Measurements from ENCODE around the gene GNAS-AS1. TPM values are rescaled to one million over a fixed set of nuclear protein-coding genes. Genes with fewer than 3 reads are reported as not detected.

The GNAS-AS1 gene
- total and polyA plus RNA-seq, 10 of the 15 experiments (the other 5 are each of a cell fraction or from before 2014, with no cell fraction given), result 0.06 to 2.7 (median 1.2) TPM

GRCh38 chr20:58896820-58897219, 46.1 kb upstream of the GNAS-AS1 start:
- H3K27ac ChIP-seq (ENCODE audit: control insufficient read depth, insufficient read depth), result no peak overlapping the region
- no peaks in the 10 kb centered on the region for H3K27me3 ChIP-seq (replicated peaks in 1 of 2; ENCODE audit: control insufficient read depth in 2 of 2, insufficient read depth in 2 of 2, low read length in 1 of 2)
- ChIA-PET POLR2A (interaction anchor here (0.7 to 3.2 kb wide), 3 partner anchors 8 to 159 kb away, joined by 3 to 15 read pairs (median 3); no protein-coding TSS in a partner anchor), RAD21 (ENCODE audit: unreplicated experiment) (interaction anchor here (1.2 kb wide), 1 partner anchor 10 kb away, joined by 3 read pairs; no protein-coding TSS in a partner anchor), SMC1A (ENCODE audit: uncharacterized antibody, unreplicated experiment) (interaction anchor here (1.2 to 3.5 kb wide), 3 partner anchors 10 to 80 kb away, joined by 3 to 28 read pairs (median 3); no protein-coding TSS in a partner anchor), CTCF (interaction anchor here (1.8 kb wide), 1 partner anchor 10 kb away, joined by 5 read pairs; no protein-coding TSS in a partner anchor)
- H3K4me3 ChIP-seq, result no peak overlapping the region; the same call in 1 of the 2 replicates
- TF ChIP-seq POLR2AphosphoS5 (IDR thresholded peaks at IDR 0.05; ENCODE audit: low read length), result peak; percentile 28; the same call in 1 of the 2 replicates
- TF ChIP-seq JUNB (IDR thresholded peaks at IDR 0.05), result no peak
- peak; percentile 33; the same call in 1 of the 2 replicates for TF ChIP-seq ATF7 (IDR thresholded peaks at IDR 0.05; ENCODE audit: low read depth)
- no peak for TF ChIP-seq HDAC2 (IDR thresholded peaks at IDR 0.05)
- in situ Hi-C loops (cut with MboI), result no loop called here
- peaks cover 14% of the 10 kb centered on the region for H3K4me1 ChIP-seq (ENCODE audit: control insufficient read depth, insufficient read depth, low read length)
- H3K36me3 ChIP-seq (ENCODE audit: control insufficient read depth in 2 of 2, insufficient read depth in 2 of 2, low read length in 1 of 2), result peaks cover 0 to 23% of the 10 kb centered on the region in 2 experiments
- no peak for ATAC-seq
- intact Hi-C loops (cut with micrococcal nuclease; ENCODE audit: unreplicated experiment), result no loop called here
- no peak for FAIRE-seq
- no peaks in the 10 kb centered on the region for H3K9me3 ChIP-seq (replicated peaks; ENCODE audit: control insufficient read depth, insufficient read depth, low read length)
- peaks cover 98% of the 10 kb centered on the region for H3K79me2 ChIP-seq (ENCODE audit: control insufficient read depth, insufficient read depth, low read length)
- no peak overlapping the region for H3K9ac ChIP-seq (ENCODE audit: control insufficient read depth, insufficient read depth, low read length)
- 75% methylated on average over 3 of the region's 3 CpGs for WGBS (ENCODE audit: insufficient coverage, insufficient replicate concordance, low lambda C conversion rate, missing lambda C conversion rate)
- BruUV-seq (replicated peaks), result no TSS peak
- no peak overlapping the region for H3K4me2 ChIP-seq (ENCODE audit: control insufficient read depth, insufficient read depth)
- no peak overlapping the region for H2AFZ ChIP-seq (ENCODE audit: control insufficient read depth, low read depth, low read length)
- no peak for DNase-seq (ENCODE audit: low read depth, low spot score)
- H4K20me1 ChIP-seq (ENCODE audit: control insufficient read depth, insufficient read depth), result peaks cover 5% of the 10 kb centered on the region; the same call in 1 of the 2 replicates

GRCh38 chr20:58895448-58896180, 44.9 kb upstream of the GNAS-AS1 start:
- no peak for TF ChIP-seq ZNF274 (IDR thresholded peaks at IDR 0.05; ENCODE audit: insufficient read depth, insufficient read length)
- TF ChIP-seq POLR2A (IDR thresholded peaks at IDR 0.05; ENCODE audit: low read depth, low read length), result peak; percentile 38; the same call in 1 of the 2 replicates
- TF ChIP-seq EED (IDR thresholded peaks at IDR 0.05; ENCODE audit: low read depth), result no peak
- peak overlapping the region; percentile 86 for H3K4me2 ChIP-seq (ENCODE audit: control insufficient read depth, insufficient read depth)
- ATAC-seq (no peak), FAIRE-seq (no peak), DNase-seq (ENCODE audit: low read depth, low spot score) (no peak)
- POLR2A ChIA-PET, result no interaction called here
- BruUV-seq (replicated peaks), result no TSS peak
- H3K27me3 ChIP-seq (replicated peaks in 1 of 2; ENCODE audit: control insufficient read depth in 2 of 2, insufficient read depth in 2 of 2, low read length in 1 of 2), result no peaks in the 10 kb centered on the region
- intact Hi-C loops (cut with micrococcal nuclease; ENCODE audit: unreplicated experiment), result no loop called here
- CTCF ChIA-PET, result no interaction called here
- no peaks in the 10 kb centered on the region for H3K9me3 ChIP-seq (replicated peaks; ENCODE audit: control insufficient read depth, insufficient read depth, low read length)
- RAD21 ChIA-PET (ENCODE audit: unreplicated experiment), result no interaction called here
- peaks cover 5% of the 10 kb centered on the region; the same call in 1 of the 2 replicates for H4K20me1 ChIP-seq (ENCODE audit: control insufficient read depth, insufficient read depth)
- WGBS (ENCODE audit: insufficient coverage, insufficient replicate concordance, low lambda C conversion rate, missing lambda C conversion rate), result 89% methylated on average over 13 of the region's 13 CpGs
- peak overlapping the region; percentile 24 for H3K27ac ChIP-seq (ENCODE audit: control insufficient read depth, insufficient read depth)
- no peak overlapping the region for H2AFZ ChIP-seq (ENCODE audit: control insufficient read depth, low read depth, low read length)
- H3K36me3 ChIP-seq (ENCODE audit: control insufficient read depth in 2 of 2, insufficient read depth in 2 of 2, low read length in 1 of 2), result peaks cover 0 to 23% of the 10 kb centered on the region in 2 experiments
- peaks cover 92% of the 10 kb centered on the region for H3K79me2 ChIP-seq (ENCODE audit: control insufficient read depth, insufficient read depth, low read length)
- H3K9ac ChIP-seq (ENCODE audit: control insufficient read depth, insufficient read depth, low read length), result no peak overlapping the region; the same call in 1 of the 2 replicates
- in situ Hi-C loops (cut with MboI), result no loop called here
- peak overlapping the region; percentile 67 for H3K4me3 ChIP-seq
- SMC1A ChIA-PET (ENCODE audit: uncharacterized antibody, unreplicated experiment), result interaction anchor here (1.2 to 2.1 kb wide), 2 partner anchors 8 to 12 kb away, joined by 4 to 5 read pairs; no protein-coding TSS in a partner anchor
- peaks cover 14% of the 10 kb centered on the region for H3K4me1 ChIP-seq (ENCODE audit: control insufficient read depth, insufficient read depth, low read length)
